ENCODE measurements around the gene COL4A2. TPM values are rescaled to one million over a fixed set of nuclear protein-coding genes. Genes with fewer than 3 reads are reported as not detected.

The COL4A2 gene
- total RNA-seq, 1 donor from 2014 or later: 1,736 TPM

- no peak overlapping the region for H3K4me3 ChIP-seq (ENCODE audit: low read depth, low read length)
- H3K36me3 ChIP-seq (ENCODE audit: control insufficient read depth, insufficient read depth, low read length): peaks cover 9% of the 10 kb centered on the region
- DNase-seq (ENCODE audit: low read depth): no peak
- no peak for TF ChIP-seq CTCF (IDR thresholded peaks at IDR 0.05; ENCODE audit: insufficient read depth, low read length, poor library complexity, severe bottlenecking)
- H3K27me3 ChIP-seq (ENCODE audit: control insufficient read depth, insufficient read depth, low read length): no peaks in the 10 kb centered on the region
These were observed 147.3 kb downstream of the COL4A2 start for GRCh38 chr13:110454227-110454859.

GRCh38 chr13:110454956-110455355 lies 147.9 kb downstream of the COL4A2 start:
- DNase-seq (ENCODE audit: low read depth): no peak
- H3K4me3 ChIP-seq (ENCODE audit: low read depth, low read length): no peak overlapping the region
- H3K27me3 ChIP-seq (ENCODE audit: control insufficient read depth, insufficient read depth, low read length): no peaks in the 10 kb centered on the region
- TF ChIP-seq CTCF (IDR thresholded peaks at IDR 0.05; ENCODE audit: insufficient read depth, low read length, poor library complexity, severe bottlenecking): no peak
- H3K36me3 ChIP-seq (ENCODE audit: control insufficient read depth, insufficient read depth, low read length): peaks cover 7% of the 10 kb centered on the region

GRCh38 chr13:110455444-110455843 lies 148.4 kb downstream of the COL4A2 start:
- no peak for DNase-seq (ENCODE audit: low read depth)
- H3K4me3 ChIP-seq (ENCODE audit: low read depth, low read length): no peak overlapping the region
- peaks cover 7% of the 10 kb centered on the region for H3K36me3 ChIP-seq (ENCODE audit: control insufficient read depth, insufficient read depth, low read length)
- TF ChIP-seq CTCF (IDR thresholded peaks at IDR 0.05; ENCODE audit: insufficient read depth, low read length, poor library complexity, severe bottlenecking): no peak
- no peaks in the 10 kb centered on the region for H3K27me3 ChIP-seq (ENCODE audit: control insufficient read depth, insufficient read depth, low read length)

GRCh38 chr13:110455941-110456340 lies 148.9 kb downstream of the COL4A2 start:
- TF ChIP-seq CTCF (IDR thresholded peaks at IDR 0.05; ENCODE audit: insufficient read depth, low read length, poor library complexity, severe bottlenecking): peak; percentile 83
- peak; percentile 34 for DNase-seq (ENCODE audit: low read depth)
- Histone ChIP-seq H3K36me3 (ENCODE audit: control insufficient read depth, insufficient read depth, low read length) (peaks cover 7% of the 10 kb centered on the region), H3K27me3 (ENCODE audit: control insufficient read depth, insufficient read depth, low read length) (no peaks in the 10 kb centered on the region), H3K4me3 (ENCODE audit: low read depth, low read length) (no peak overlapping the region)

- peaks cover 7% of the 10 kb centered on the region for H3K36me3 ChIP-seq (ENCODE audit: control insufficient read depth, insufficient read depth, low read length)
- no peak for DNase-seq (ENCODE audit: low read depth)
- no peak overlapping the region for H3K4me3 ChIP-seq (ENCODE audit: low read depth, low read length)
- no peak for TF ChIP-seq CTCF (IDR thresholded peaks at IDR 0.05; ENCODE audit: insufficient read depth, low read length, poor library complexity, severe bottlenecking)
- H3K27me3 ChIP-seq (ENCODE audit: control insufficient read depth, insufficient read depth, low read length): no peaks in the 10 kb centered on the region
These were observed 149.5 kb downstream of the COL4A2 start for GRCh38 chr13:110456550-110456949.

- TF ChIP-seq CTCF (IDR thresholded peaks at IDR 0.05; ENCODE audit: insufficient read depth, low read length, poor library complexity, severe bottlenecking): no peak
- no peak for DNase-seq (ENCODE audit: low read depth)
- H3K27me3 ChIP-seq (ENCODE audit: control insufficient read depth, insufficient read depth, low read length): no peaks in the 10 kb centered on the region
- peaks cover 7% of the 10 kb centered on the region for H3K36me3 ChIP-seq (ENCODE audit: control insufficient read depth, insufficient read depth, low read length)
- no peak overlapping the region for H3K4me3 ChIP-seq (ENCODE audit: low read depth, low read length)
These were observed 150.3 kb downstream of the COL4A2 start for GRCh38 chr13:110457361-110457760.
